Stomach (tissue), 9 donors: ENCODE measurements around the gene PHETA1. TPM values are rescaled to one million over a fixed set of nuclear protein-coding genes. Genes with fewer than 3 reads are reported as not detected.
"Not testable (repeated sequence)": the region's sequence is repeated elsewhere in the genome, so short reads cannot be mapped to it uniquely, and the experiment has no call there.

ENCODE experiments used
- DNase-seq, 2 donors: peaks; one replicate each; pipeline versions ENCODE4 v3.0.0 to v3.0.0-alpha.2; 2013 to 2019
- H3K27ac ChIP-seq, 5 donors: fragments of 200-600 bp in 4 of 5; sonication (generic) in 4 of 5; one replicate each; pipeline ENCODE4 v1.5.1; 2013 to 2019; ENCODE audit warnings: mild to moderate bottlenecking in 1 of 5, moderate library complexity in 1 of 5
- H3K27me3 ChIP-seq, 3 donors: fragments of 200-600 bp; sonication (generic); one replicate each; pipeline ENCODE4 v1.5.1; 2017 to 2019; ENCODE audit warnings: mixed run types in 1 of 3
- H3K36me3 ChIP-seq, 4 donors: fragments of 200-600 bp; sonication (generic); 1 replicate in 3 of 4; 2 replicates in 1 of 4; pipeline ENCODE4 v1.5.1; 2016 to 2019
- H3K4me1 ChIP-seq, 4 donors: fragments of 200-600 bp; sonication (generic); one replicate each; pipeline ENCODE4 v1.5.1; 2016 to 2019
- H3K4me3 ChIP-seq, 4 donors: fragments of 200-600 bp; sonication (generic) in 3 of 4; one replicate each; pipeline ENCODE4 v1.5.1; 2016 to 2019; ENCODE audit warnings: mild to moderate bottlenecking in 1 of 4
- H3K9me3 ChIP-seq, 4 donors: fragments of 200-600 bp; sonication (generic); one replicate each; pipeline ENCODE4 v1.5.1; 2016 to 2019
- CTCF ChIP-seq, 7 experiments: fragments of 450-650 bp in 4 of 7; fragments of 200-600 bp in 3 of 7; sonication (generic) in 3 of 7; IDR thresholded peaks; one replicate each; pipeline ENCODE4 v1.5.1; 2016 to 2019; ENCODE audit warnings: antibody characterized with exemption in 7 of 7, control low read depth in 2 of 7, mild to moderate bottlenecking in 1 of 7
- EP300 ChIP-seq: sonication (generic); formaldehyde crosslinking; IDR thresholded peaks from one replicate; pipeline ENCODE4 v1.6.1; 2017; ENCODE audit warnings: antibody characterized with exemption
- POLR2A ChIP-seq, 4 donors: fragments of 450-650 bp; IDR thresholded peaks; one replicate each; pipeline ENCODE4 v1.6.1; 2016; ENCODE audit warnings: antibody characterized with exemption in 4 of 4, control low read depth in 2 of 4, mild to moderate bottlenecking in 1 of 4, moderate library complexity in 1 of 4
- POLR2AphosphoS5 ChIP-seq, 3 donors: sonication (generic); formaldehyde crosslinking; IDR thresholded peaks; one replicate each; pipeline ENCODE4 v1.6.1; 2016; ENCODE audit warnings: antibody characterized with exemption in 3 of 3
- WGBS, 5 donors: extraction: QIAGEN DNeasy Blood & Tissue Kit in 3 of 5; methylation state at CpG; one replicate each; pipeline versions ENCODE4 v1.1.5 to v1.1.7; 2013 to 2018; 5-methylcytosine and 5-hydroxymethylcytosine counted together
- intact Hi-C: fragments of 100-400 bp; cut with DNase I; formaldehyde crosslinking; loops from one replicate; pipeline ENCODE4 v1.15.1; 2023; ENCODE audit warnings: low total_unique reads
- polyA plus RNA-seq, 3 donors: library from polyadenylated mRNA; stranded (reverse); fragments of 200-250 nt; gene quantifications; one replicate each; pipeline ENCODE4 v1.2.3, GENCODE V29; 2013
- total RNA-seq, 5 donors: library from RNA; depleted of rRNA; stranded (reverse); fragments of >200 nt; gene quantifications; one replicate each; pipeline versions ENCODE4 v1.1.0 to v1.2.3, GENCODE V29; 2014 to 2016
- donor health status: healthy with polysubstance abuse.
- donor health status: Bipolar disorder and iron deficiency.
- donor health status: healthy.

PHETA1 gene
- total and polyA plus RNA-seq, 8 donors: 7.0 to 59.3 (median 17.7) TPM

DNA sequence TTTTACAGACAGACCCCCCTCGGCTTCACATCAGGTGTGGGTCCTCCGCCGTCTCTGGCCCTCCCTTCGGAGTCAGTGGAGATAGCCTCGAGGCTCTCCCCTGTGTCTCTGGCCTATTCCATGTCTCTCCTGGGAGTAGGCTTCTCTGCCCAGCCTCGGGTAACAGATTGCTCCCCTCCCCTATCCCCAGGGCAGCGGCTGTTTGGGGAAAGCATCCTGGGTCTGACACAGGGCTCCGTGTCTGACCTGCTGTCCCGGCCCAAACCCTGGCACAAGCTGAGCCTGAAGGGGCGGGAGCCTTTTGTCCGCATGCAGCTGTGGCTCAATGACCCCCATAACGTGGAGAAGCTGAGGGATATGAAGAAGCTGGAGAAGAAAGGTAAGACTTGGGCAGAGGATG lies 30.8 kb downstream of the PHETA1 start:
- no peaks in the 10 kb centered on the region for H3K27me3 ChIP-seq
- intact Hi-C loops: no loop called here
- H3K36me3 ChIP-seq: no peaks in the 10 kb centered on the region
- peaks cover 0 to 2% (median 0%) of the 10 kb centered on the region in 4 donors for H3K9me3 ChIP-seq
- DNase-seq: no peak
- H3K4me3 ChIP-seq: no peak overlapping the region
- WGBS, 5 donors: 86 to 92% (median 90%) methylated on average over 12 of the region's 12 CpGs
- TF ChIP-seq CTCF (IDR thresholded peaks at IDR 0.05) (no peak), POLR2AphosphoS5 (IDR thresholded peaks at IDR 0.05) (no peak), EP300 (no peak), POLR2A (IDR thresholded peaks at IDR 0.05) (no peak)
- no peak overlapping the region for H3K27ac ChIP-seq
- H3K4me1 ChIP-seq: peaks cover 0 to 11% (median 3%) of the 10 kb centered on the region in 4 donors

DNA sequence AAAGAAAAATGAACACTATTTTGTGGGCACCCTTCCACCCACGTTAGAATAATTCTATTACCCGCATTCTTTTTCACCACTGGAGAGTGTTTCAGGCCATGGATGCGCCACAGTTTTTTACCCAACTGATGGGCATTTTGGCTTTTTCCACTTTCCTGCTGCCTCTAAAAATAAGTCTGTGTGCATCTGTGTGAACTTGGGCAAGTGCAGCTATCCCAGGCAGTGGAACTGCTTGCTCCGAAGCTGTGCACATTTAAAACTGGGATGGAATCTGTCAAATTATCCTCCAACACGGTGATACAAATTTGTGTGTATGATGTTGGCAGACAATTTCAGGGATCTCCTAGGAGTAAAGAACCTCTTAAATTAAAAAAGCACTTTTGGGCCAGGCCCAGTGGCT lies 31.5 kb downstream of the PHETA1 start:
- intact Hi-C loops: no loop called here
- H3K9me3 ChIP-seq: no peaks in the 10 kb centered on the region
- 86 to 96% (median 89%) methylated on average over 5 of the region's 5 CpGs for WGBS, 5 donors
- H3K27ac ChIP-seq: no peak overlapping the region
- H3K4me3 ChIP-seq: no peak overlapping the region
- TF ChIP-seq EP300 (no peak), POLR2AphosphoS5 (IDR thresholded peaks at IDR 0.05) (no peak), POLR2A (IDR thresholded peaks at IDR 0.05) (no peak), CTCF (IDR thresholded peaks at IDR 0.05) (no peak)
- no peaks in the 10 kb centered on the region for H3K27me3 ChIP-seq
- no peaks in the 10 kb centered on the region for H3K36me3 ChIP-seq
- DNase-seq: no peak
- H3K4me1 ChIP-seq: peaks cover 0 to 11% (median 3%) of the 10 kb centered on the region in 4 donors

DNA sequence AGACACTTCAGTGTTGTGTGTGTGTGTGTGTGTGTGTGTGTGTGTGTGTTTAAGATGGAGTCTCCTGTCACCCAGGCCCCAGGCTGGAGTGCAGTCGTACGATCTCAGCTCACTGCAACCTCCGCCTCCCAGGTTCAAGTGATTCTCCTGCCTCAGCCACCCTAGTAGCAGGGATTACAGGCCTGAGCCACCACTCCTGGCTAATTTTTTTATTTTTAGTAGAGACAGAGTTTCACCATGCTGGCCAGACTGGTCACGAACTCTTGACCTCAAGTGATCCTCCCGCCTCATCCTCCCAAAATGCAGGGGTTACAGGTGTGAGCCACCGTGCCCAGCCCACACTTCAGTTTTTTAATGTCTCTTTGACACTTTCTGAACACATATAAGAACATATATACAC lies 32.5 kb downstream of the PHETA1 start:
- DNase-seq: not testable (repeated sequence)

DNA sequence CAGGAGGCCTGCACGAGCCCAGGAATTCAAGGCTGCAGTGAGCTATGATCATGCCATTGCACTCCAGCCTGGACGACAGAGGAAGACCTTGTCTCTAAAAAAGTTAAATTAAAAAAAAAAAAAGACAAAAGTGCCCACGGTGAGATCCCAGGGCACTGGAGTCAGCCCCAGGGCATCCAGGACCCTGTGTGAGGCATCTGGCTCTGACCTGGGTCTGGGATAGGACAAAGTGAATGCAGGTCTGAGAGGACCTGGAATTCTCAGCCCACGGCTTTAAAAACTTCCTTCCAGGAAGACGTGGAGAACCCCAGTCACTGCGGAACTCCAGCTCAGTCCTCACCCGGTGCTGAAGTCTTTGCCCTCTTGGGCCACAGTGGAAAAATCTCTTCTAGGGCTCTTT lies 33.1 kb downstream of the PHETA1 start:
- Histone ChIP-seq H3K4me3 (no peak overlapping the region), H3K4me1 (peaks cover 0 to 12% (median 5%) of the 10 kb centered on the region in 4 donors), H3K27ac (no peak overlapping the region), H3K27me3 (no peaks in the 10 kb centered on the region), H3K36me3 (no peaks in the 10 kb centered on the region), H3K9me3 (no peaks in the 10 kb centered on the region)
- WGBS, 5 donors: 64 to 81% (median 74%) methylated on average over 7 of the region's 7 CpGs
- intact Hi-C loops: no loop called here
- TF ChIP-seq POLR2AphosphoS5 (IDR thresholded peaks at IDR 0.05) (no peak), EP300 (no peak), POLR2A (IDR thresholded peaks at IDR 0.05) (no peak), CTCF (IDR thresholded peaks at IDR 0.05) (no peak)
- no peak for DNase-seq

More for the DNA sequence above, 32.5 kb downstream of the PHETA1 start:
- H3K27me3 ChIP-seq, intact Hi-C loops, H3K9me3 ChIP-seq, H3K36me3 ChIP-seq, H3K4me3 ChIP-seq, H3K27ac ChIP-seq: not testable (repeated sequence)
- peaks cover 0 to 11% (median 4%) of the 10 kb centered on the region in 4 donors for H3K4me1 ChIP-seq
- 75 to 94% (median 93%) methylated on average over 6 of the region's 6 CpGs for WGBS, 5 donors

DNA sequence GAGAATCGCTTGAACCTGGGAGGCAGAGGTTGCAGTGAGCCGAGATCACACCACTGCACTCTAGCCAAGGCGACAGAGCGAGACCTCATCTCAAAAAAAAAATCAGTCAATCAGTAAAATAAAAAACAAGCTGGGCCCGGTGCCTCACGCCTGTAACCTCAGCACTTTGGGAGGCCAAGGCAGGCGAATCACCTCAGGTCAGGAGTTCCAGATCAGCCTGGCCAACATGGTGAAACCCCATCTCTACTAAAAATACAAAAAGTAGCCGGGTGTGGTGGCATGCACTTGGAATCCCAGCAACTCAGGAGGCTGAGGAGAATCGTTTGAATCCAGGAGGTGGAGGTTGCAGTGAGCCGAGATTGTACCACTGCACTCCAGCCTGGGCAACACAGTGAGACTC lies 33.6 kb downstream of the PHETA1 start:
- WGBS, 5 donors: 86 to 92% (median 89%) methylated on average over 10 of the region's 10 CpGs

More for the DNA sequence above, 33.6 kb downstream of the PHETA1 start:
- H3K4me3 ChIP-seq, H3K27me3 ChIP-seq, intact Hi-C loops, H3K9me3 ChIP-seq, DNase-seq, H3K27ac ChIP-seq, H3K36me3 ChIP-seq: not testable (repeated sequence)
- H3K4me1 ChIP-seq: peaks cover 0 to 12% (median 4%) of the 10 kb centered on the region in 4 donors
